Measurements from ENCODE around the gene DMD. TPM values are rescaled to one million over a fixed set of nuclear protein-coding genes. Genes with fewer than 3 reads are reported as not detected.

Gene DMD
- total RNA-seq, 3 donors from 2014 or later: 11.2 to 140 (median 12.6) TPM

DNA sequence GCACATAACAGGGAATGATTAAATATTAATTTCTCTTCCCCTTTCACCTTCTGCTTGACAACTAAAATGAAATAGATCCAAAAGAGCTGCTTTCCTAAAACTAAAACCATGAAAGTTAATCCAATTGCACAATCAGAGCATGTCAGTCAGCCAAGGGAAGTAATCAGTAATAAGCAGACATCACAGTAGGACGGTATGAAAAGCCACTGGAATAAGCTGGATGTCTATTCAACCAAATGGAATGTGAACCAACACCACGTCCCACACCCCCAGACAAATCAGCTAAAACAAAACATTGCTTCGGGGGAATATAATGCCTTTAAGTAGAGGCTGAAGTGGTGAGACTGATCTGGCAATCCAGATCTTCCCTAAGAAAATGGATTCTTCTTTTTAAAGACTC lies 1280.1 kb downstream of the DMD start:
- TF ChIP-seq, protein P1, sequence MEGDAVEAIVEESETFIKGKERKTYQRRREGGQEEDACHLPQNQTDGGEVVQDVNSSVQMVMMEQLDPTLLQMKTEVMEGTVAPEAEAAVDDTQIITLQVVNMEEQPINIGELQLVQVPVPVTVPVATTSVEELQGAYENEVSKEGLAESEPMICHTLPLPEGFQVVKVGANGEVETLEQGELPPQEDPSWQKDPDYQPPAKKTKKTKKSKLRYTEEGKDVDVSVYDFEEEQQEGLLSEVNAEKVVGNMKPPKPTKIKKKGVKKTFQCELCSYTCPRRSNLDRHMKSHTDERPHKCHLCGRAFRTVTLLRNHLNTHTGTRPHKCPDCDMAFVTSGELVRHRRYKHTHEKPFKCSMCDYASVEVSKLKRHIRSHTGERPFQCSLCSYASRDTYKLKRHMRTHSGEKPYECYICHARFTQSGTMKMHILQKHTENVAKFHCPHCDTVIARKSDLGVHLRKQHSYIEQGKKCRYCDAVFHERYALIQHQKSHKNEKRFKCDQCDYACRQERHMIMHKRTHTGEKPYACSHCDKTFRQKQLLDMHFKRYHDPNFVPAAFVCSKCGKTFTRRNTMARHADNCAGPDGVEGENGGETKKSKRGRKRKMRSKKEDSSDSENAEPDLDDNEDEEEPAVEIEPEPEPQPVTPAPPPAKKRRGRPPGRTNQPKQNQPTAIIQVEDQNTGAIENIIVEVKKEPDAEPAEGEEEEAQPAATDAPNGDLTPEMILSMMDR (IDR thresholded peaks at IDR 0.05): no peak
- intact Hi-C loops (cut with DNase I, micrococcal nuclease): no loop called here
- no peak for DNase-seq
- Histone ChIP-seq H3K36me3 (ENCODE audit: low read depth) (no peaks in the 10 kb centered on the region), H3K9me3 (no peaks in the 10 kb centered on the region), H3K4me1 (ENCODE audit: low read depth) (no peaks in the 10 kb centered on the region), H3K4me3 (no peak overlapping the region)
- ATAC-seq: no peak

DNA sequence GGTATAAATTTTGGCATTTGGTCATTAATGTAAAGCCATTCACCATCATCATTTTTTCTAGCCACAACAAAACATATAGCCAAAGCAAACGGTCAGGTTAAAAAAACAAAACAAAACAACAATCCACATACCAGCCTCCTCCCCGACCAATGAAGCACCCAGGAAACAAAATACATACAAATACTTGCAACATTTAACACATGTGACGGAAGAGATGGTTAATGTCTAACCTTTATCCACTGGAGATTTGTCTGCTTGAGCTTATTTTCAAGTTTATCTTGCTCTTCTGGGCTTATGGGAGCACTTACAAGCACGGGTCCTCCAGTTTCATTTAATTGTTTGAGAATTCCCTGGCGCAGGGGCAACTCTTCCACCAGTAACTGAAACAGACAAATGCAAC lies 1282.0 kb downstream of the DMD start:
- H3K4me1 ChIP-seq (ENCODE audit: low read depth): no peaks in the 10 kb centered on the region
- intact Hi-C loops (cut with DNase I, micrococcal nuclease): no loop called here
- H3K9me3 ChIP-seq: no peaks in the 10 kb centered on the region
- H3K4me3 ChIP-seq: no peak overlapping the region
- TF ChIP-seq, protein P1 (IDR thresholded peaks at IDR 0.05): no peak
- no peaks in the 10 kb centered on the region for H3K36me3 ChIP-seq (ENCODE audit: low read depth)
- ATAC-seq (no peak), DNase-seq (no peak)

DNA sequence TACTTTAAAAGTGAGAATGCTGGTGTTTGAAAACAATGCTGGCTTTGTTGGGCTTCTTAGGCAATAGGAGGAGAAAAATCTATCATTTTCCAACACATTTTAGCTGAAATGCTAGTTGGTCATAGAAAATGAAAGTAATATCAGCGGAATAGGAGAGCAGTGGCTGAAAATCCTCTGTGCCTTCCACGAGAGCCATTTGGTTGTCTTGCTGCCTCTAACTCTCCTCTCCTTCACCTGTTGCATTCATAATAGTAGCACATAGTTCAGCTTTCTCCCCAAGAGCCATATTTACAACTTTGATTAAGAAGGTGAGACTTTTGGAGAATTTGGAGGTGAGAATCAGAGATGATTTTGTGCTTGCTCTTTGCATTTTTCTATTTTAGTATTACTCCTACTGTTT lies 1290.1 kb downstream of the DMD start:
- Histone ChIP-seq H3K4me1 (ENCODE audit: low read depth) (no peaks in the 10 kb centered on the region), H3K4me3 (no peak overlapping the region), H3K36me3 (ENCODE audit: low read depth) (no peaks in the 10 kb centered on the region), H3K9me3 (no peaks in the 10 kb centered on the region)
- TF ChIP-seq, protein P1 (IDR thresholded peaks at IDR 0.05): no peak
- DNase-seq (no peak), ATAC-seq (no peak)
- intact Hi-C loops (cut with DNase I, micrococcal nuclease): no loop called here

DNA sequence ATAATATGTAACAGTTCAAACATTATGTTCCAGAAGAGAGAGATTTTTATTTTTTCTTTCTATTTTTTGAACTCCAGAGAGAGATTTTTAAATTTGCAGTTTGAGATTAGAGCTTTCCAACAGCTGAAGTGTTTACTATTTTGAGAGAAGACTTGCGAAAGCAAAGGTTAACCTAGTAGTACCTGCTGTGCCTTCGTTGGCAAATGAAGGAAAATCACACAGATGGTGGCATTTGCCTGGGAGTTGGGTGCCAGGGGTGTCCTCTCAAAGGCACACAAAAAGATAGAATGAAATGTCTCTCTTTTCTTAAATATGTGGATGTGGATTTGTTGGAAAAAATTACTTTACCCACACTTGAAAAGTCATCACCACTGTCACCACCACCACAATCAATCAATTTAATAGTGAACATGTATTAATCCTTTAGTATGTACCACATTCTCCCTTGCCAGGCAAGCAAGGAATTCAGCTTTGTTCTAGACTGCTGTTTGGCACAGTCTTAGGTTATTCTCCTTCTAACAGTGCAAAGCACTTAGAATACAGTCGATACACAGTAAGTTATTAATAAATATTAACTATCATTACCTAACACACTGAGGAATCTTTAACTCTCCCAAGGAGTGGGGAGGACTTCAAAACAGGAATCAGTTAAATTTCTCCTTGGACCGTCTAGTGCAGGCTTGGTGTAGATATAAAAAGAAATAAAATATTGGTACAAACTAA lies 1301.3 kb downstream of the DMD start:
- no peak for ATAC-seq
- Histone ChIP-seq H3K4me3 (no peak overlapping the region), H3K36me3 (ENCODE audit: low read depth) (no peaks in the 10 kb centered on the region), H3K4me1 (ENCODE audit: low read depth) (no peaks in the 10 kb centered on the region), H3K9me3 (no peaks in the 10 kb centered on the region)
- TF ChIP-seq, protein P1 (IDR thresholded peaks at IDR 0.05): no peak
- no peak for DNase-seq
- intact Hi-C loops (cut with DNase I, micrococcal nuclease): no loop called here

DNA sequence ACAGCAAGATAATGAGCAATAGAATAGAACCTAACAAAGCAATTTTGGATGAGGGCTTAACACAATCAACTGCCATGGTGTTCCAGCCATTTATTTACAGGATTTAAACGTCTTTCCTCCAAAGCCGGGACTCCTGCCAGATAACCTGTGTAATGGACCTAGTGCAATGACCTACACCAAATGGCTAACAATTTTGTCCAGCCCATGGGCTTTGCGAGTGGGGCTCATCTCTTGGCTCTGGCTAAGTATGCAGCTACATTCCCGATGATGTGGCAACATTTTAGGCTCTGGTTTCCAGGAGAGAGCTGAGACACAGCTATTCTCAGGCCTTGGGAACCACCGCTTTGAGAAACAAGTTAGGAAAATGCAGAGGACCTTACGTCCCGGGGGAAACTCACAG lies 1317.2 kb downstream of the DMD start:
- Histone ChIP-seq H3K4me3 (no peak overlapping the region), H3K4me1 (ENCODE audit: low read depth) (no peaks in the 10 kb centered on the region), H3K36me3 (ENCODE audit: low read depth) (no peaks in the 10 kb centered on the region), H3K9me3 (no peaks in the 10 kb centered on the region)
- intact Hi-C loops (cut with DNase I, micrococcal nuclease): no loop called here
- DNase-seq (no peak), ATAC-seq (no peak)
- TF ChIP-seq, protein P1 (IDR thresholded peaks at IDR 0.05): no peak

DNA sequence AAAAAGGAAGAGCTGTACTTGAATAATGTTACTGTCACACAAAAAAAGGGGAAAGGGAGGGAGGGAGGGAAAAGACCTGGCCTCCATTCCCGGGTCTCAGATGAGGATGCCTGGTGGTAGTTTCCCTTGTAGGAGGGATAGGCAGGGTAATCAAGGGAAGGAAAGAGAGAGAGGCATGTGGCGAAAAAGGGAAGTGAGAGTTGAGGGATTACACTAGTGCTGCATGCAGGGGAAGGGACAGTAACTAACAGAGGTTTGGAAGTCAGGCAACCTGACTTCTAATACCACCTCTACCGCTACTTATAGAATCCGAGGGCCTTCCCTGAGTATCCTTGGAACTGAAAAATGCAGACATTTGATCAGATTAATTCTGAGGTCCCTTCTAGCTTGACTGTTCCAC lies 1317.8 kb downstream of the DMD start:
- no peaks in the 10 kb centered on the region for H3K4me1 ChIP-seq (ENCODE audit: low read depth)
- no peaks in the 10 kb centered on the region for H3K9me3 ChIP-seq
- no peak for DNase-seq
- intact Hi-C loops (cut with DNase I, micrococcal nuclease): no loop called here
- TF ChIP-seq, protein P1 (IDR thresholded peaks at IDR 0.05): no peak
- no peaks in the 10 kb centered on the region for H3K36me3 ChIP-seq (ENCODE audit: low read depth)
- ATAC-seq: no peak
- H3K4me3 ChIP-seq: no peak overlapping the region
